ENCODE results near the gene GNAT2. TPM values are rescaled to one million over a fixed set of nuclear protein-coding genes. Genes with fewer than 3 reads are reported as not detected.
"Not testable (repeated sequence)": the region's sequence is repeated elsewhere in the genome, so short reads cannot be mapped to it uniquely, and the experiment has no call there.

GNAT2 gene
- polyA plus RNA-seq (2013, experiment 1 of 2; ENCODE audit: insufficient read length) = not detected
- polyA plus RNA-seq (2013, experiment 2 of 2; ENCODE audit: insufficient read length) = not detected

- DNase-seq = peak; percentile 86
Observed at GRCh38 chr1:109619576-109620400, at the start of gene GNAT2, which contains the start of gene AMPD2. Gene GNAT2 (minus strand): TSS chr1:109619616. CDS start chr1:109612870, 6,746 bp downstream. Gene AMPD2 (plus strand): TSS chr1:109619837. CDS start chr1:109621176, 1,339 bp downstream.

GRCh38 chr1:109668123-109668775 is 48.8 kb upstream of the GNAT2 start:
- DNase-seq = no peak

DNA sequence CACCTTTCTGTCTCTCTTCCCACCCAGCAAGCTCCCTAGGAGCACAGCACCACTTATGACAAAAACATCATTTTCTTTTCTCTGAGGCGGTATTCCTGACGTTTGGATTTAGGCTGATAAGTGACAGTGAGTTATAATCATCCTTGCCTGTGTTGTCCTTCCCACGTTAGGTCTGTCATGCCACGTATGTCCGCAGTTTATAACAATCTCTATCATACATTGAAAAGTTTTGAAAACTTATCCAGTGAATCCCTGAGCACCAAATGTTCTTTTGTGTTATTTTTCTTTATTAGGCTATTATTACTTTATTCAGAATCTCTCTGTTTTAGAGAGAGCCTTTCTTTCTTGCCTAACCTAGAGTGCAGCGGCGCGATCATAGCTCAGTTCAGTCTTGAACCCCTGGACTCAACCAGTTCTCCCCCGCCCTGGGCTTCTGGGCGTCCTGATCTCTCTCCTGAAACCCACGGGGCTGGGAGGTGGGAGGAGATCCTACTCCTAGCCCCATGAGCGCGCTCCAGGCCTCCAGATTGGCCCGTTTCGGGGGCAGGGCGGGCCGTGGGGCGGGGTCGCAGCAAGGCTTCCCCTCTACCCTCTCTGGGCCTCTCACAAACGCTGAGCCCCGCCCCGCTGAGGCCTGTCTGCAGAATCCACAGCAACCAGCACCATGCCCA is 48.2 kb upstream of the GNAT2 start, which contains the start of gene GSTM2:
Gene GSTM2, plus strand, starts transcription at position 606 of the 671 bp plus-strand sequence. Its CDS starts 59 bp downstream, at position 665.
- peak; percentile 87 for DNase-seq

GRCh38 chr1:109664671-109665070 is 45.3 kb upstream of the GNAT2 start:
- no peak for DNase-seq

DNA sequence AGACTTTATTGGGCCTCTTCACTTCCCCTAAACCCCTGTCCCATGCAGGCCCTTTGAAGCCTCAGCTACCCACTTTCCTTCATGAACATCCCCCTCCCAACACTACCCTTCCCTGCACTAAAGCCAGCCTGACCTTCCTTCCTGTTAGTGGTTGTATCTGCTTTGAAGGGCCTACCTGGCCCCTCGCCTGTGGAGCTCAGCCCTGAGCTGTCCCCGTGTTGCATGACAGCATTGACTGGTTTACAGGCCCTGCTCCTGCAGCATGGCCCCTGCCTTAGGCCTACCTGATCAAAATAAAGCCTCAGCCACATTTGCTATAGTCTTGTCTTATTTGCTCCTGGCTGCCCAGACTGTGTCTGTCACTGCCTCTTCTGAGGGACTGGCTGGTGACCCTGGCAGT is 42.0 kb upstream of the GNAT2 start:
- DNase-seq = no peak

DNA sequence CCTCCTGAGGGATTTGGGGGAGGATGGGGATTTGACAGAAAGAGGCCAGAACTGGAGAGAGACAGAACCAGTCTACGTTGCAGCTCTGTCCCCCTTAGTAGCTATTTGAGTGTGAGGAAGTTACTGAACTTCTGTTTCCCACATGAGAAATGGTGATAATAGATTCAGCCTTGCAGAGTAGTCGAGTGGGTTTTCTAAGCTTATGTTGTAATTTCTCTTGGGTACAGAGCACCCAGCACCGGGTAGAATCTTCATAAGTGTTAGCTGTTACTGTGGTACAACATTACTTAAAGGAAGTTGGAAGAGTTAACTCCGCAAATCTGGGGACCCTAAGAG is 41.2 kb upstream of the GNAT2 start:
- not testable (repeated sequence) for DNase-seq

DNA sequence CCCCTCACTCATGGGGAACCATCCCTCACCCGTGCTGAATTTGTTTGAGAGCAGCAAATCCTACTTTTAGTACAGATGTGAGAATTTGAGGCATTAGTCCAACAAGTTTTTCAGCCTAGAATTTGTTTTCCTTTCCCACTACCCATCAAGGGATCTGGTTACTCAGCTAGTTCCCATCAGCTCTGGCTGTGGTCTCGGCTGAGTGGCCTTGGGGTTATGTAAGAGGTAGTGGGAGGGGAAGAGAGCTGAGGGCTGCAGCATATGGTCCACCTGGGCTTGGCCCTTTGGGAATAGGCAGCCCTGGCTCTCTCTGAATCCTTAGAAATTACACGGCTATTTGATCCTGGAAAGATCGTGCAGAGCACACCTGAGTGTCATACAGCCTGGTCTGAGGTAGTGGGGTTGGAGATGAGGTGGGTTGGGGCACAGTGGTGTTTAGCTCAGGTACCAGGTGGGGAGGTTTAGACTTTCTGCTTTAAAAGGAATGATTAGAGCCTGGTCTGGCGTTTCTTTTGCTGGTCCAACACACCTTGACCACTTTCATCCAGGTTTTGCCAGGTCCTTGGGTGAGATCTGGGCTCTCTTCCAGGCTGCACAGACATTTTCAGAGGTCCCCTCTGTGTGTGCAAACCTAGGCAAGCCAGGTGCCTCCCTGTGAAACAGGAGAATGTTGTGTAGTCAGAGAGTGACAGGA is 40.7 kb upstream of the GNAT2 start:
- DNase-seq = no peak

DNA sequence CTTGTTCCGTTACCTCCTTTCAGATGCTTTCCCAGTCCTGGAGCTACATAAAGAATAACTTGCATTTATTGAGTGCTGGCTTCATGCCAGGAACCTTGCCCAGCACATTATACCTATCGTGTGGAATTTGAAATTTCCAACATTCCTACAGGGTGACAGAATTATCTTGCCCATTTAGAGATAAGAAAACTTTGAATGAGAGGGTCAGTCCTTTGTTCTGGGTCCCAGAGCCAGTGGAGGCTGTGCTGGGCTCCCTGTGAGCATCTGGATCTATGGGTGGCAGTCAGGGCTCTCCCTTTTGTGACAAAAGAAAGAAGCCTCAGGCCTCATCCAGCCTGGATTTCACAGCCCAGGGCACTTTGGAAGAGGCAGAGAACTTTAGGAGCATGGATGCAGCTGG is 39.7 kb upstream of the GNAT2 start:
- DNase-seq = no peak

DNA sequence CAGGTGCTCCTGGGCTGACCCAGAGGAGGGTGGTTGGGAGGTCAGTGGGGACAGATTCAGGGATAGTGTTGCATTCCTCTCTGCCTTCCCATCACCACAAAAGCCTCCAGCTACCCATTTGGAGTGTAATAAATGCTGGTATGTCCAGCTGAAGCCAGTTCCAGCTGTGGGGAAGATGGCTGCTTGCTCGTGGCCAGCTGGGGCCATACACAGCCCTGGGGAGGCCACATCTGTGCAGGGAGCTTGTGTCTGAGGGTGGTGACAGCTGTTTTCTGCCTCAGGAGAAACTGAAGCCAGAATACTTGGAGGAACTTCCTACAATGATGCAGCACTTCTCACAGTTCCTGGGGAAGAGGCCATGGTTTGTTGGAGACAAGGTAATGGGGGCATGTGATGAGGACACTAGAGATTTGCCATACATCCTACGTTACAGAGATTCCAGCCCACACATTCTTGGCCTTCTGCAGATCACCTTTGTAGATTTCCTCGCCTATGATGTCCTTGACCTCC is 39.2 kb upstream of the GNAT2 start:
- DNase-seq = no peak

GRCh38 chr1:109657970-109658369 is 38.6 kb upstream of the GNAT2 start:
- no peak for DNase-seq

DNA sequence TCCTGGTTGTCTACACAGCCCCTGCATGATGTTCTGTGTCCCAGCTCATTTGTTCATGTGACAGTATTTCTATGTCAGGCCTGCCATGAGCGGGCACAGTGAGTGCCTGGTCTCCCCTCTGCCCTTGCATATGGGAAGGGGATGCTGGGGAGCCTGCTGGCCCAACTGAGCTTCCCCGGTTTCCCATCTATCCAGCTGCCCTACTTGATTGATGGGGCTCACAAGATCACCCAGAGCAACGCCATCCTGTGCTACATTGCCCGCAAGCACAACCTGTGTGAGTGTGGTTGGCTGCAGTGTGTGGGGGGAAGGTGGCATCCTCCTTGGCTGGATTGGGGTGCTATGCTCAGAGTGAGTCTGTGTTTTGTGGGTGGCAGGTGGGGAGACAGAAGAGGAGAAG is 38.0 kb upstream of the GNAT2 start:
- DNase-seq = no peak

- DNase-seq = peak; percentile 83
Observed at GRCh38 chr1:109655615-109656519, 36.5 kb upstream of the GNAT2 start, which contains the start of gene GSTM4. Gene GSTM4 (plus strand): TSS chr1:109656099. CDS start chr1:109656390, 291 bp downstream.

- DNase-seq = no peak
Observed at GRCh38 chr1:109654519-109654918, 35.1 kb upstream of the GNAT2 start.

DNA sequence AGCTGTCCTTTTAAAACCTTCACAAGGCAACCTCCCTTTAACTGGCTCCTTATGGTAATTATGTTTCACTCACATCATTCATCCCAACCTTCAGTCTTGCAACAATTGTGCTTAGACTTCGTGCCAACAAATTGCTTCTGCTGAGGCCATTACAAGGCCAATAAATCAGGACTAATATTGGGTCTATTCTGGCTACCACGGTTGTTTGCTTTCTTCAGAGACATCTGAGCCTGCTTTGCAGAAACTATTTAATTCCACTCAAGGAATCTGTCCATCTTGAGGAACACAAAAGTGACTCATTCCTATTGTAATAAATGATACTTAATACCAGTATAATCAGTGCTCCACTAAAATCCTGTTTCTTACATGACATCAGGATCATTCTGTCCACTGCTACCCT is 33.9 kb upstream of the GNAT2 start:
- DNase-seq = no peak

DNA sequence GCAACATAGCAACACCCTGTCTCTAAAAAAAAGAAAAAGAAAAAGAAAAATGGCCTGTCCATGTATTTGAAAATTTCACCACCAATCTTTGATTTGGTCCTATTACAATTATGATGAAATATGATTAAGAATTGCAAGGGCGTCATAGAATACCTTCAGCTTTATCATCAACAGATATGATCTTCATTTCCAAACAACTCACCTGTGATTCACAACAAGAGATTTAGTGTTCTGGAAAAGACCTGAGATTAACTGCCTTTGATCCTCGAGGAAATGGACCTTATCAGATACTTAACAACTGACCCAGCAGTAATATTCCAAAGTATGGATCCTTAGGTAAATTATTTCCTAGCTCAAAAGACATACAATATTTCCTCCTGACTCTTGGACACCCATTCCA is 33.0 kb upstream of the GNAT2 start:
- no peak for DNase-seq

DNA sequence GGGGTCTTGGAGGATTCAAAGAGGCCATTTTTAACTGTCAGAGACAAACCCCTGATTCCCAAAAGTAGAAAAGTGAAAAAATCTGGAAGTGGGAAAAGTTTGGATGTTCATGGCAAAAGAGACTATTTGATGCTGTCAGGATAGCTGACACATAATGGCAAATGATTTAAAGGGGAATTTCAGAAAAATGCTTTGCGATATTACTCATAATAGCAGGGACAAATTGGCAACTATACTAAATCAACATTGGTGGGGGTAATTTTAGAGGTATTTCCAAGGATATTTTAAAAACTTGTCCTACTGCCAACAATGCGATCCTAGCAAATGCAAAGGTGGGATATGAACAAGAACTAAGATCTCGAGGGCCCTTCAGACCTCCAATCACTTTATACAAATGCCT is 31.2 kb upstream of the GNAT2 start:
- DNase-seq = peak; percentile 68

DNA sequence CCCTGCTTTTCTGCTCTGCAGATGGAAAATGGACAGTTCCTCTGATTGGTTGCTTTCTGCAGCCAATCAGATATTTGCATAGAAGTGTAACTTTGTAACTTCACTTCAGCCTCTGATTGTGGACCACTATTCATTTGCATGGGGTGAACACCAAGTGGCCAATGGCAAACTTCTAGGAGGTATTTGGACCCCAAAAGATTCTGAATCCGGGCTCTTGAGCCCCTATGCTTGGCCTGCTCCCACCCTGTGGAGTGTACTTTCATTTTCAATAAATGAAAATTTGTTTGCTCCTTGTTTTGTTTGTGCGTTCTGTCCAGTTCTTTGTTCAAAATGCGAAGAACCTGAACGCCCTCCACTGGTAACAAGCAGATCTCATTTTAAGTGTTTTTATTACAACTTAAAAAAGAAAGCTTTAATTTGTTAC is 30.1 kb upstream of the GNAT2 start:
- DNase-seq = no peak

GRCh38 chr1:109644670-109645069 is 25.3 kb upstream of the GNAT2 start:
- DNase-seq = no peak

GRCh38 chr1:109643385-109644230 is 24.2 kb upstream of the GNAT2 start:
- peak; percentile 72 for DNase-seq

GRCh38 chr1:109642626-109643025 is 23.2 kb upstream of the GNAT2 start:
- DNase-seq = no peak
